ENCODE data around the gene SP2.

SP2 gene

GRCh38 chr17:47871048-47871447, 25.0 kb upstream of the SP2 start:
- DNase-seq: no peak

- DNase-seq: no peak
These were observed 23.9 kb upstream of the SP2 start for GRCh38 chr17:47872019-47872650.

GRCh38 chr17:47872651-47873161, 23.3 kb upstream of the SP2 start:
- no peak for DNase-seq

- no peak for DNase-seq
These were observed 22.6 kb upstream of the SP2 start for GRCh38 chr17:47873200-47874090.

- no peak for DNase-seq
These were observed 20.7 kb upstream of the SP2 start for GRCh38 chr17:47875011-47875985.

GRCh38 chr17:47877368-47878034, 18.5 kb upstream of the SP2 start:
- DNase-seq: no peak

GRCh38 chr17:47878203-47879027, 17.6 kb upstream of the SP2 start:
- DNase-seq: no peak

- DNase-seq: peak; percentile 54
These were observed 16.9 kb upstream of the SP2 start for GRCh38 chr17:47879028-47879585.

GRCh38 chr17:47879776-47880454, 16.1 kb upstream of the SP2 start:
- DNase-seq: no peak

- no peak for DNase-seq
These were observed 13.8 kb upstream of the SP2 start for GRCh38 chr17:47882247-47882646.

- no peak for DNase-seq
These were observed 13.1 kb upstream of the SP2 start for GRCh38 chr17:47882695-47883588.

- DNase-seq: no peak
These were observed 12.2 kb upstream of the SP2 start for GRCh38 chr17:47883589-47884426.

GRCh38 chr17:47884427-47884740, 11.7 kb upstream of the SP2 start:
- no peak for DNase-seq

- DNase-seq: no peak
These were observed 10.9 kb upstream of the SP2 start for GRCh38 chr17:47884905-47885730.

- no peak for DNase-seq
These were observed 7.7 kb upstream of the SP2 start for GRCh38 chr17:47888293-47888692.

- DNase-seq: peak; percentile 78
These were observed 6.1 kb upstream of the SP2 start for GRCh38 chr17:47889734-47890529.
